Kidney (tissue), 14 donors: Measurements from ENCODE around the gene THSD4. TPM values are rescaled to one million over a fixed set of nuclear protein-coding genes. Genes with fewer than 3 reads are reported as not detected.
A peak's percentile ranks its signal among the peaks of the same experiment; 100 is the strongest.

Source experiments
- DNase-seq, 5 donors: peaks; one replicate each; pipeline ENCODE4 v3.0.0-alpha.2; 2013 to 2020
- FAIRE-seq: peaks from 2 replicates; lab custom pipeline; 2012; peaks lifted over from hg19 to GRCh38; lab: Jason Lieb, UNC
- H3K27ac ChIP-seq, 2 donors: one replicate each; pipeline ENCODE4 v1.7.0; 2013; ENCODE audit warnings: low read depth in 2 of 2, low read length in 2 of 2, inconsistent platforms in 1 of 2
- H3K27me3 ChIP-seq: one replicate; pipeline ENCODE4 v1.7.1; 2013; ENCODE audit warnings: low read length, inconsistent platforms; ENCODE audit not compliant: control insufficient read depth, insufficient read depth
- H3K36me3 ChIP-seq, 3 donors: one replicate each; pipeline versions ENCODE4 v1.7.0 to v1.7.1; 2013; ENCODE audit warnings: low read length in 3 of 3, control low read depth in 1 of 3, inconsistent platforms in 1 of 3; ENCODE audit not compliant: insufficient read depth in 3 of 3, control insufficient read depth in 2 of 3
- H3K4me1 ChIP-seq, 3 donors: one replicate each; pipeline versions ENCODE4 v1.7.0 to v1.7.1; 2013; ENCODE audit warnings: low read length in 3 of 3, inconsistent platforms in 1 of 3, low read depth in 1 of 3; ENCODE audit not compliant: control insufficient read depth in 2 of 3, insufficient read depth in 2 of 3
- H3K4me3 ChIP-seq, 3 donors: one replicate each; pipeline versions ENCODE4 v1.7.0 to v1.8.1; 2013; ENCODE audit warnings: low read length in 3 of 3, control low read depth in 1 of 3, inconsistent platforms in 1 of 3
- H3K9ac ChIP-seq, 3 donors: one replicate each; pipeline versions ENCODE4 v1.7.0 to v1.7.1; 2013; ENCODE audit warnings: low read length in 3 of 3, control low read depth in 1 of 3, inconsistent platforms in 1 of 3
- H3K9me3 ChIP-seq, 3 donors: one replicate each; pipeline versions ENCODE4 v1.7.0 to v1.7.1; 2013; ENCODE audit warnings: low read length in 3 of 3, control low read depth in 1 of 3, inconsistent platforms in 1 of 3; ENCODE audit not compliant: control insufficient read depth in 2 of 3, insufficient read depth in 1 of 3
- intact Hi-C: fragments of 100-400 bp; cut with DNase I; formaldehyde crosslinking; loops from one replicate; pipeline ENCODE4 v1.11.1; 2022
- polyA plus RNA-seq: library from polyadenylated mRNA; stranded (reverse); fragments of 350-450 nt; fragmentation: Illumina TruSeq; extraction: RNeasy Lipid Tissue Mini Kit (QIAGEN cat#74804); gene quantifications from one replicate; pipeline ENCODE4 v1.2.3, GENCODE V29; 2014; ENCODE audit warnings: low read depth, low replicate concordance; ENCODE audit not compliant: insufficient read depth
- total RNA-seq: library from RNA; stranded (reverse); fragmentation: NEBNext Ultra II Directional; extraction: Animal tissue kit (Norgen Biotek cat#: 25700); gene quantifications from one replicate; pipeline ENCODE4 v1.2.1, GENCODE V29; 2021
- TF ChIP-seq, protein P1 (sequence below): IDR thresholded peaks from 3 replicates; pipeline ENCODE4 v1.5.1; 2012; ENCODE audit warnings: mild to moderate bottlenecking, moderate library complexity, borderline replicate concordance; ENCODE audit not compliant: insufficient read depth; ENCODE audit errors: extremely low read depth
- donor health status: control.
- donor health status: control.
- donor health status: control.
- donor health status: control.
- donor health status: control.
- donor health status: DM: yes; HTN: yes; CAD: no.
- donor health status: Normal renal cell carcinoma (clear cell type).

Gene THSD4
- total and polyA plus RNA-seq, 2 donors from 2014 or later = 9.4 to 36.3 TPM

DNA sequence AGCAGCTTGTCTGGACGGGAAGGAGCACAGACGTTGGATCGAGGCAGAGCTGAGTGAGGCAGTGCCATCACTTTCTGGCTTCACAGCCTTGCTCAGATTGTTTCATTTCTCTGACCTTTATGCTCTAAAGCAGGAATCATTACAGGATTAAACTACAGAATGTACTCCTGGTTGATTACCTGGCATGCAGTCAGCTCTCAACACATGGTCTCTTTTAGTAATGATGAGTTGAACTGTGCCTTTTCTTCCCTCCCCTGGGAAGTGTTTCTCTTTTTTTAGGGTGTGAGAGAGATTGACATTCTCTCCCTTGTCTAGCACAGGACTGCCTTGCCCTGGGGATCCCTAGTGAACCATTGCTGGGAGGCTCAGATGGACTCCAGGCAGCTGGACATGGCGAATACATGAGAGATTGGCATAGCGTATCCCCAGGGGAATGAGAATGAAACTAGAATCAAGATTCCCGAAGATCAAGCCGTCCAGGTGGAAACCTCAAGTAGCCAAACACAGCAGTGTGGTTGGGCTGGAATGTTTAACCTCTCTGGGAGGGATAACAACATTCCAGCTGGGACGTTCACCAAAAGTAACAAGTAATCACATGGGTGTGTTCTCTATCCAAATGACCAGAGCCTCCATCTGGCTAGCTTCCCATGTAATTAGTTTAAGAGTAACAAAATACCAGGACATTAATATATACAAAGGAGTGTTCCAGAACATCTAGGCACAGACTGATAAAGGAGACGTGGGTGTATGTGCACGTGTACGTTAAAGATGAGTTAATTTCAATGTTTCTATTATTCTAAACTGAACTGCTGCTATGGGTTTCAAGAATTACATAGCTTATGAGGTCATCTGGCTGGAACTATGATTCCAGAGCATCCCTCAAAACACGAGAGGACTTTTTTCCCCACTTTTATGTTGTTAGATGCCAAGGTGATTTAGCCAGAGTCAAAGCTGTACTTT is 576.5 kb downstream of the THSD4 start:
- no peaks in the 10 kb centered on the region for H3K27me3 ChIP-seq
- FAIRE-seq (no peak), DNase-seq (peak in 1 of 5 donors; percentile 72)
- intact Hi-C loops = no loop called here
- no peak overlapping the region for H3K9ac ChIP-seq
- H3K4me1 ChIP-seq = peaks cover 0 to 3% (median 0%) of the 10 kb centered on the region in 3 donors
- TF ChIP-seq, protein P1, sequence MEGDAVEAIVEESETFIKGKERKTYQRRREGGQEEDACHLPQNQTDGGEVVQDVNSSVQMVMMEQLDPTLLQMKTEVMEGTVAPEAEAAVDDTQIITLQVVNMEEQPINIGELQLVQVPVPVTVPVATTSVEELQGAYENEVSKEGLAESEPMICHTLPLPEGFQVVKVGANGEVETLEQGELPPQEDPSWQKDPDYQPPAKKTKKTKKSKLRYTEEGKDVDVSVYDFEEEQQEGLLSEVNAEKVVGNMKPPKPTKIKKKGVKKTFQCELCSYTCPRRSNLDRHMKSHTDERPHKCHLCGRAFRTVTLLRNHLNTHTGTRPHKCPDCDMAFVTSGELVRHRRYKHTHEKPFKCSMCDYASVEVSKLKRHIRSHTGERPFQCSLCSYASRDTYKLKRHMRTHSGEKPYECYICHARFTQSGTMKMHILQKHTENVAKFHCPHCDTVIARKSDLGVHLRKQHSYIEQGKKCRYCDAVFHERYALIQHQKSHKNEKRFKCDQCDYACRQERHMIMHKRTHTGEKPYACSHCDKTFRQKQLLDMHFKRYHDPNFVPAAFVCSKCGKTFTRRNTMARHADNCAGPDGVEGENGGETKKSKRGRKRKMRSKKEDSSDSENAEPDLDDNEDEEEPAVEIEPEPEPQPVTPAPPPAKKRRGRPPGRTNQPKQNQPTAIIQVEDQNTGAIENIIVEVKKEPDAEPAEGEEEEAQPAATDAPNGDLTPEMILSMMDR = no peak
- H3K36me3 ChIP-seq = no peaks in the 10 kb centered on the region
- H3K9me3 ChIP-seq = no peaks in the 10 kb centered on the region
- H3K4me3 ChIP-seq = no peak overlapping the region
- H3K27ac ChIP-seq = no peak overlapping the region

GRCh38 chr15:71697236-71697635 is 582.0 kb downstream of the THSD4 start:
- Histone ChIP-seq H3K27me3 (no peaks in the 10 kb centered on the region), H3K4me3 (no peak overlapping the region), H3K9ac (no peak overlapping the region), H3K27ac (no peak overlapping the region), H3K36me3 (no peaks in the 10 kb centered on the region), H3K9me3 (no peaks in the 10 kb centered on the region), H3K4me1 (no peaks in the 10 kb centered on the region)
- DNase-seq (no peak), FAIRE-seq (no peak)
- TF ChIP-seq, protein P1 = no peak
- intact Hi-C loops = no loop called here

- Histone ChIP-seq H3K9me3 (no peaks in the 10 kb centered on the region), H3K4me1 (no peaks in the 10 kb centered on the region), H3K27ac (no peak overlapping the region), H3K36me3 (no peaks in the 10 kb centered on the region), H3K4me3 (no peak overlapping the region), H3K27me3 (no peaks in the 10 kb centered on the region), H3K9ac (no peak overlapping the region)
- intact Hi-C loops = no loop called here
- DNase-seq = no peak
- FAIRE-seq = no peak
- TF ChIP-seq, protein P1 = no peak
Observed at GRCh38 chr15:71698030-71698429, 582.8 kb downstream of the THSD4 start.
